IMR-90 (cell line): Measurements from ENCODE around the gene CHSY3. TPM values are rescaled to one million over a fixed set of nuclear protein-coding genes. Genes with fewer than 3 reads are reported as not detected.

Experiments used
- ATAC-seq: fragments of 200-7000 bp; cut with Tn5 transposase; 2 replicates; pipeline ENCODE4 v1.9.1; 2020; ENCODE audit warnings: low read depth, mild to moderate bottlenecking, moderate library complexity
- BruUV-seq: library from RNA; stranded (reverse); fragments of 400-500 nt; replicated peaks from 2 replicates; lab custom pipeline; 2021; lab: Mats Ljungman, UMichigan
- CTCF ChIA-PET: fragments of 300-600 bp; formaldehyde crosslinking; extraction: SDS; loops from one replicate; lab custom pipeline; 2021; ENCODE audit warnings: antibody characterized with exemption; lab: Yijun Ruan, JAX
- POLR2A ChIA-PET: fragments of 300-600 bp; sonication (Branson Sonifier 250); formaldehyde crosslinking; loops from one replicate; lab custom pipeline; 2022; ENCODE audit warnings: antibody characterized with exemption; ENCODE audit not compliant: unreplicated experiment; lab: Charles Lee
- DNase-seq: peaks from one replicate; pipeline ENCODE4 v3.0.0; 2013
- H2AFZ ChIP-seq: replicated peaks from 2 replicates; pipeline ENCODE3; 2013; ENCODE audit warnings: low read length, mild to moderate bottlenecking; ENCODE audit not compliant: poor library complexity
- H2AK5ac ChIP-seq: 2 replicates; pipeline ENCODE4 v1.6.1; 2013; ENCODE audit warnings: low read depth, low read length, inconsistent platforms
- H2AK9ac ChIP-seq: replicated peaks from 2 replicates; pipeline ENCODE3; 2013; ENCODE audit warnings: mild to moderate bottlenecking, low read depth, low read length, moderate library complexity; ENCODE audit not compliant: poor library complexity
- H2BK120ac ChIP-seq: 2 replicates; pipeline ENCODE4 v1.6.1; 2013; ENCODE audit warnings: low read depth, low read length, inconsistent platforms
- H2BK15ac ChIP-seq: 3 replicates; pipeline ENCODE4 v1.6.1; 2013; ENCODE audit warnings: low read depth, low read length, inconsistent platforms
- H2BK20ac ChIP-seq: 2 replicates; pipeline ENCODE4 v1.6.1; 2013; ENCODE audit warnings: low read depth, mild to moderate bottlenecking, inconsistent platforms, low read length, moderate library complexity
- H2BK5ac ChIP-seq: 2 replicates; pipeline ENCODE4 v1.6.1; 2013; ENCODE audit warnings: mild to moderate bottlenecking, low read depth, low read length, inconsistent platforms; ENCODE audit not compliant: poor library complexity, severe bottlenecking
- H3K14ac ChIP-seq: replicated peaks from 2 replicates; pipeline ENCODE4 v1.6.1; 2013; ENCODE audit warnings: low read depth, low read length, inconsistent platforms
- H3K18ac ChIP-seq: 2 replicates; pipeline ENCODE4 v1.6.1; 2013; ENCODE audit warnings: low read depth, low read length, control low read depth
- H3K23ac ChIP-seq: 2 replicates; pipeline ENCODE4 v1.6.1; 2013; ENCODE audit warnings: low read depth, low read length, inconsistent platforms
- H3K27ac ChIP-seq: 2 replicates; pipeline ENCODE4 v1.5.1; 2013; ENCODE audit warnings: mild to moderate bottlenecking, control low read depth, low read length; ENCODE audit not compliant: insufficient read depth
- H3K27me3 ChIP-seq: 2 replicates; pipeline ENCODE4 v1.6.1; 2013; ENCODE audit warnings: low read length; ENCODE audit not compliant: control insufficient read depth, insufficient read depth
- H3K36me3 ChIP-seq: 2 replicates; pipeline ENCODE4 v1.6.1; 2013; ENCODE audit warnings: low read length, mixed read lengths; ENCODE audit not compliant: control insufficient read depth, insufficient read depth
- H3K4ac ChIP-seq: 2 replicates; pipeline ENCODE4 v1.6.1; 2013; ENCODE audit warnings: low read depth, low read length, inconsistent platforms
- H3K4me1 ChIP-seq: 2 replicates; pipeline ENCODE4 v1.6.1; 2013; ENCODE audit warnings: low read length, mixed read lengths; ENCODE audit not compliant: control insufficient read depth, insufficient read depth
- H3K4me2 ChIP-seq: 2 replicates; pipeline ENCODE4 v1.6.1; 2013; ENCODE audit warnings: low read depth, mild to moderate bottlenecking, control low read depth, low read length, moderate library complexity
- H3K4me3 ChIP-seq: 2 replicates; pipeline ENCODE4 v1.5.1; 2013; ENCODE audit warnings: low read depth, mild to moderate bottlenecking, control low read depth, low read length, moderate library complexity; ENCODE audit not compliant: insufficient read depth
- H3K56ac ChIP-seq: 2 replicates; pipeline ENCODE4 v1.6.1; 2013; ENCODE audit warnings: low read length, inconsistent platforms; ENCODE audit not compliant: insufficient read depth; ENCODE audit errors: extremely low read depth
- H3K79me1 ChIP-seq, 2 experiments: 2 replicates each; pipeline ENCODE4 v1.6.1; 2013; ENCODE audit warnings: low read length in 2 of 2, inconsistent platforms in 1 of 2, low read depth in 1 of 2
- H3K9ac ChIP-seq: 2 replicates; pipeline ENCODE4 v1.6.1; 2013; ENCODE audit warnings: low read depth, low read length, control low read depth
- H3K9me1 ChIP-seq: 2 replicates; pipeline ENCODE4 v1.6.1; 2013; ENCODE audit warnings: low read length, inconsistent platforms; ENCODE audit not compliant: insufficient read depth
- H3K9me3 ChIP-seq: 2 replicates; pipeline ENCODE4 v1.6.1; 2013; ENCODE audit warnings: low read length; ENCODE audit not compliant: control insufficient read depth, insufficient read depth
- H4K20me1 ChIP-seq: 2 replicates; pipeline ENCODE4 v1.6.1; 2013; ENCODE audit warnings: low read length, inconsistent platforms; ENCODE audit not compliant: insufficient read depth
- H4K5ac ChIP-seq: 2 replicates; pipeline ENCODE4 v1.6.1; 2013; ENCODE audit warnings: mild to moderate bottlenecking, low read depth, low read length, control low read depth
- H4K8ac ChIP-seq, 2 experiments: 2 replicates each; pipeline ENCODE4 v1.6.1; 2013; ENCODE audit warnings: low read depth in 2 of 2, low read length in 2 of 2, control low read depth in 1 of 2, inconsistent platforms in 1 of 2
- H4K91ac ChIP-seq: 2 replicates; pipeline ENCODE4 v1.6.1; 2013; ENCODE audit warnings: low read depth, low read length, inconsistent platforms; ENCODE audit not compliant: insufficient read depth
- BHLHE40 ChIP-seq: fragments of 150-350 bp; IDR thresholded peaks from 2 replicates; pipeline ENCODE4 v1.6.1; 2016; ENCODE audit warnings: mild to moderate bottlenecking, low read depth, low read length
- CEBPB ChIP-seq: IDR thresholded peaks from 2 replicates; pipeline ENCODE4 v1.6.1; 2012; ENCODE audit warnings: low read depth, low read length, improper control_type of control experiment
- CHD1 ChIP-seq: IDR thresholded peaks from 2 replicates; pipeline ENCODE4 v1.6.1; 2012; ENCODE audit warnings: low read depth, low read length, improper control_type of control experiment
- ELK1 ChIP-seq: fragments of 150-350 bp; IDR thresholded peaks from 2 replicates; pipeline ENCODE4 v1.6.1; 2016; ENCODE audit warnings: low read depth, mild to moderate bottlenecking, low read length, moderate library complexity, borderline replicate concordance
- FOS ChIP-seq: fragments of 150-350 bp; IDR thresholded peaks from 2 replicates; pipeline ENCODE4 v1.6.1; 2016; ENCODE audit warnings: low read depth, low read length
- MAFK ChIP-seq: IDR thresholded peaks from 2 replicates; pipeline ENCODE4 v1.6.1; 2012; ENCODE audit warnings: low read depth, low read length, improper control_type of control experiment
- MAZ ChIP-seq: IDR thresholded peaks from 2 replicates; pipeline ENCODE4 v1.6.1; 2012; ENCODE audit warnings: low read depth, mild to moderate bottlenecking, low read length, improper control_type of control experiment, moderate library complexity, borderline replicate concordance
- MXI1 ChIP-seq: IDR thresholded peaks from 2 replicates; pipeline ENCODE4 v1.6.1; 2012; ENCODE audit warnings: low read depth, mild to moderate bottlenecking, low read length, moderate library complexity, borderline replicate concordance
- NFE2L2 ChIP-seq: fragments of 150-350 bp; IDR thresholded peaks from 2 replicates; pipeline ENCODE4 v1.6.1; 2016; ENCODE audit warnings: low read depth, mild to moderate bottlenecking, low read length
- POLR2A ChIP-seq: IDR thresholded peaks from 2 replicates; pipeline ENCODE4 v1.6.1; 2012; ENCODE audit warnings: mild to moderate bottlenecking, low read depth, low read length
- RAD21 ChIP-seq: IDR thresholded peaks from 2 replicates; pipeline ENCODE4 v1.6.1; 2012; ENCODE audit warnings: low read length, improper control_type of control experiment
- RCOR1 ChIP-seq: IDR thresholded peaks from 2 replicates; pipeline ENCODE4 v1.6.1; 2012; ENCODE audit warnings: mild to moderate bottlenecking, low read length, improper control_type of control experiment; ENCODE audit not compliant: insufficient replicate concordance
- RFX5 ChIP-seq: IDR thresholded peaks from 2 replicates; pipeline ENCODE4 v1.8.0; 2012; ENCODE audit warnings: low read depth, mild to moderate bottlenecking, low read length, moderate library complexity
- SMC3 ChIP-seq: fragments of 150-350 bp; IDR thresholded peaks from 2 replicates; pipeline ENCODE4 v1.6.1; 2016; ENCODE audit warnings: low read depth, mild to moderate bottlenecking, antibody characterized with exemption, low read length, moderate library complexity
- USF2 ChIP-seq: fragments of 150-350 bp; IDR thresholded peaks from 2 replicates; pipeline ENCODE4 v1.6.1; 2017; ENCODE audit warnings: mild to moderate bottlenecking, antibody characterized with exemption, low read length, low read depth
- WGBS, 2 experiments: methylation state at CpG; one replicate each; pipeline versions ENCODE4 v1.1.5 to v1.1.7; 2013; ENCODE audit warnings: missing lambda C conversion rate in 2 of 2; ENCODE audit not compliant: insufficient read length in 1 of 2; ENCODE audit errors: extremely low coverage in 2 of 2; 5-methylcytosine and 5-hydroxymethylcytosine counted together
- dilution Hi-C: fragments of 300-500 bp; cut with HindIII; formaldehyde crosslinking; loops from one replicate; pipeline ENCODE4 v1.14.3; 2018; ENCODE audit warnings: low sequenced_read_pairs; ENCODE audit not compliant: unreplicated experiment
- in situ Hi-C: fragments of 300-500 bp; cut with MboI; formaldehyde crosslinking; loops from 3 replicates; pipeline ENCODE4 v1.14.3; 2019; ENCODE audit warnings: low sequenced_read_pairs, inconsistent platforms, mixed read lengths
- intact Hi-C: fragments of 100-400 bp; cut with micrococcal nuclease; formaldehyde crosslinking; loops from 2 replicates; pipeline ENCODE4 v1.10.0; 2022
- polyA plus RNA-seq, 3 experiments: library from polyadenylated mRNA; depleted of rRNA; stranded (reverse); fragments of >200 nt; gene quantifications; 2 replicates each; pipeline ENCODE4 v1.2.3, GENCODE V29; 2012; ENCODE audit warnings: low replicate concordance in 1 of 3
- total RNA-seq: library from RNA; depleted of rRNA; stranded (reverse); fragments of >200 nt; gene quantifications from 2 replicates; pipeline ENCODE4 v1.2.3, GENCODE V29; 2012

CHSY3 gene
- total and polyA plus RNA-seq, 2 of the 4 experiments (the other 2 are of a cell fraction) = 0.62 to 1.3 TPM

GRCh38 chr5:130065617-130066016, 161.4 kb downstream of the CHSY3 start:
- Histone ChIP-seq H2BK15ac (no peak overlapping the region), H4K8ac (no peak overlapping the region), H3K4me2 (no peak overlapping the region), H2BK120ac (no peak overlapping the region), H4K5ac (no peak overlapping the region), H2AFZ (no peak overlapping the region), H2AK5ac (no peak overlapping the region), H3K4me1 (no peaks in the 10 kb centered on the region), H4K91ac (no peak overlapping the region), H2AK9ac (no peak overlapping the region), H3K23ac (no peak overlapping the region), H2BK20ac (no peak overlapping the region), H2BK5ac (no peak overlapping the region), H3K9ac (no peak overlapping the region), H3K36me3 (no peaks in the 10 kb centered on the region), H3K18ac (no peak overlapping the region), H3K14ac (no peak overlapping the region), H3K56ac (no peak overlapping the region), H3K9me1 (no peaks in the 10 kb centered on the region), H3K9me3 (no peaks in the 10 kb centered on the region), H3K27ac (no peak overlapping the region), H4K20me1 (no peaks in the 10 kb centered on the region), H3K4ac (no peak overlapping the region), H3K4me3 (no peak overlapping the region), H3K79me1 (no peaks in the 10 kb centered on the region), H3K27me3 (no peaks in the 10 kb centered on the region)
- TF ChIP-seq SMC3 (no peak), CEBPB (no peak), RFX5 (no peak), CHD1 (no peak), RCOR1 (no peak), MAFK (no peak), USF2 (no peak), POLR2A (no peak), FOS (no peak), RAD21 (no peak), ELK1 (no peak), BHLHE40 (no peak), MXI1 (no peak), MAZ (no peak), NFE2L2 (no peak)
- CTCF ChIA-PET = no interaction called here
- POLR2A ChIA-PET = no interaction called here
- intact Hi-C loops = no loop called here
- dilution Hi-C loops = no loop called here
- BruUV-seq = no TSS peak
- in situ Hi-C loops = no loop called here
- DNase-seq (no peak), ATAC-seq (no peak)
- WGBS, 2 experiments = no CpG with 5 or more reads among the region's 2 CpGs
